Ovary (tissue), 9 donors: ENCODE data around the gene MRPL23. TPM values are rescaled to one million over a fixed set of nuclear protein-coding genes. Genes with fewer than 3 reads are reported as not detected.

Source experiments
- DNase-seq, 5 donors: peaks; one replicate each; pipeline ENCODE4 v3.0.0-alpha.2; 2019 to 2020
- H3K27ac ChIP-seq, 2 donors: fragments of 200-600 bp; one replicate each; pipeline versions ENCODE4 v1.5.1 to v1.8.0; 2019 to 2022
- H3K27me3 ChIP-seq: fragments of 200-600 bp; one replicate; pipeline ENCODE4 v1.8.0; 2022
- H3K36me3 ChIP-seq: fragments of 200-600 bp; sonication (generic); one replicate; pipeline ENCODE4 v1.5.1; 2019
- H3K4me1 ChIP-seq: one replicate; pipeline ENCODE4 v1.8.1; 2013; ENCODE audit warnings: mild to moderate bottlenecking, moderate library complexity; ENCODE audit not compliant: insufficient read depth
- H3K4me3 ChIP-seq: fragments of 200-600 bp; sonication (generic); one replicate; pipeline ENCODE4 v1.5.1; 2017
- H3K9me3 ChIP-seq, 2 donors: fragments of 200-600 bp in 1 of 2; sonication (generic) in 1 of 2; one replicate each; pipeline versions ENCODE4 v1.5.1 to v1.8.1; 2013 to 2019; ENCODE audit warnings: mild to moderate bottlenecking in 1 of 2, moderate library complexity in 1 of 2
- CTCF ChIP-seq, 3 donors: fragments of 450-650 bp in 2 of 3; fragments of 200-600 bp in 1 of 3; IDR thresholded peaks; one replicate each; pipeline versions ENCODE4 v1.5.1 to v1.8.0; 2016 to 2022; ENCODE audit warnings: antibody characterized with exemption in 3 of 3, mild to moderate bottlenecking in 1 of 3
- EP300 ChIP-seq: sonication (generic); formaldehyde crosslinking; IDR thresholded peaks from one replicate; pipeline ENCODE4 v1.6.1; 2017; ENCODE audit warnings: antibody characterized with exemption
- POLR2A ChIP-seq: fragments of 450-650 bp; IDR thresholded peaks from one replicate; pipeline ENCODE4 v1.6.1; 2017; ENCODE audit warnings: antibody characterized with exemption, mild to moderate bottlenecking, moderate library complexity
- WGBS, 3 donors: extraction: QIAGEN DNeasy Blood & Tissue Kit in 1 of 3; methylation state at CpG; one replicate each; pipeline versions ENCODE4 v1.1.5 to v1.1.7; 2013 to 2017; 5-methylcytosine and 5-hydroxymethylcytosine counted together
- intact Hi-C, 4 donors: fragments of 100-400 bp; cut with DNase I; formaldehyde crosslinking; loops; one replicate each; pipeline versions ENCODE4 v1.11.0 to v1.15.1; 2022 to 2023
- polyA plus RNA-seq, 2 donors: library from polyadenylated mRNA; stranded (reverse); fragments of 200-250 nt in 1 of 2; fragments of 350-450 nt in 1 of 2; fragmentation: Illumina TruSeq in 1 of 2; extraction: RNeasy Lipid Tissue Mini Kit (QIAGEN cat#74804) in 1 of 2; gene quantifications; one replicate each; pipeline ENCODE4 v1.2.3, GENCODE V29; 2013 to 2014
- total RNA-seq, 7 donors: library from RNA; depleted of rRNA in 2 of 7; stranded (reverse); fragments of >200 nt in 2 of 7; fragmentation: NEBNext Ultra II Directional in 3 of 7; extraction: Animal tissue kit (Norgen Biotek cat#: 25700) in 3 of 7; gene quantifications; one replicate each; pipeline versions ENCODE4 v1.1.0 to v1.2.4, GENCODE V29; 2016 to 2023
- donor health status: DM: no; HTN: no; CAD: no; lungs with moderate emphysema.
- donor health status: DM: no; HTN: no; CAD: no.
- donor health status: Bipolar disorder and iron deficiency.
- donor health status: DM: yes; HTN: yes; CAD: no.
- donor health status: DM: no; HTN: no; CAD: no.
- donor health status: DM: yes; HTN: yes; CAD: no.

MRPL23 gene
- total and polyA plus RNA-seq, 9 donors: 21.7 to 145 (median 86.7) TPM

- no peak overlapping the region for H3K4me3 ChIP-seq
- H3K9me3 ChIP-seq: no peaks in the 10 kb centered on the region
- H3K36me3 ChIP-seq: no peaks in the 10 kb centered on the region
- peak in 1 of 5 donors; percentile 59 for DNase-seq
- no peaks in the 10 kb centered on the region for H3K27me3 ChIP-seq
- no CpG with 5 or more reads among the region's 11 CpGs for WGBS, 3 donors
- no peak for TF ChIP-seq POLR2A
- no peak for TF ChIP-seq CTCF (IDR thresholded peaks at IDR 0.05)
- TF ChIP-seq EP300: no peak
- H3K27ac ChIP-seq: no peak overlapping the region
- H3K4me1 ChIP-seq: no peaks in the 10 kb centered on the region
- intact Hi-C loops: loop anchor here in 2 of 4 donors (10.0 kb wide), 1 partner anchor 54 kb away; the partner anchor contains the start of gene PRR33 (in 2 of the 2)
Measured at GRCh38 chr11:1948389-1948788, 1.3 kb downstream of the MRPL23 start.

- TF ChIP-seq POLR2A (no peak), EP300 (no peak), CTCF (IDR thresholded peaks at IDR 0.05) (no peak)
- Histone ChIP-seq H3K4me1 (no peaks in the 10 kb centered on the region), H3K27ac (no peak overlapping the region), H3K4me3 (no peak overlapping the region), H3K27me3 (no peaks in the 10 kb centered on the region), H3K9me3 (no peaks in the 10 kb centered on the region), H3K36me3 (no peaks in the 10 kb centered on the region)
- peak in 3 of 5 donors; percentile 3 to 27 (median 11) for DNase-seq
- WGBS, 3 donors: no CpG with 5 or more reads among the region's 6 CpGs
- intact Hi-C loops: loop anchor here in 2 of 4 donors (10.0 kb wide), 1 partner anchor 55 kb away; the partner anchor contains the start of gene PRR33 (in 2 of the 2)
Measured at GRCh38 chr11:1949302-1949701, 2.2 kb downstream of the MRPL23 start.

- Histone ChIP-seq H3K9me3 (no peaks in the 10 kb centered on the region), H3K27me3 (no peaks in the 10 kb centered on the region), H3K36me3 (no peaks in the 10 kb centered on the region), H3K4me1 (no peaks in the 10 kb centered on the region), H3K4me3 (no peak overlapping the region), H3K27ac (no peak overlapping the region)
- intact Hi-C loops: loop anchor here in 2 of 4 donors (10.0 kb wide), 1 partner anchor 55 kb away; the partner anchor contains the start of gene PRR33 (in 2 of the 2)
- no peak for TF ChIP-seq CTCF (IDR thresholded peaks at IDR 0.05)
- no peak for TF ChIP-seq EP300
- TF ChIP-seq POLR2A: no peak
- DNase-seq: no peak
- WGBS, 3 donors: no CpG with 5 or more reads among the region's 15 CpGs
Measured at GRCh38 chr11:1949922-1950321, 2.8 kb downstream of the MRPL23 start.

GRCh38 chr11:1952806-1953482 lies 5.8 kb downstream of the MRPL23 start:
- no peaks in the 10 kb centered on the region for H3K9me3 ChIP-seq
- no peaks in the 10 kb centered on the region for H3K27me3 ChIP-seq
- WGBS, 3 donors: no CpG with 5 or more reads among the region's 29 CpGs
- no peaks in the 10 kb centered on the region for H3K4me1 ChIP-seq
- no peak overlapping the region for H3K4me3 ChIP-seq
- TF ChIP-seq POLR2A (no peak), CTCF (IDR thresholded peaks at IDR 0.05) (no peak), EP300 (no peak)
- peak overlapping the region in 1 of 2 donors; percentile 64 for H3K27ac ChIP-seq
- no peaks in the 10 kb centered on the region for H3K36me3 ChIP-seq
- DNase-seq: peak in 3 of 5 donors; percentile 14 to 44 (median 41)
- intact Hi-C loops: no loop called here
